Measurements from ENCODE around the gene ZNF324B. TPM values are rescaled to one million over a fixed set of nuclear protein-coding genes. Genes with fewer than 3 reads are reported as not detected.
"Not testable (repeated sequence)": the region's sequence is repeated elsewhere in the genome, so short reads cannot be mapped to it uniquely, and the experiment has no call there.

The ZNF324B gene
- total RNA-seq, 1 donor from 2014 or later, result 16.4 TPM

DNA sequence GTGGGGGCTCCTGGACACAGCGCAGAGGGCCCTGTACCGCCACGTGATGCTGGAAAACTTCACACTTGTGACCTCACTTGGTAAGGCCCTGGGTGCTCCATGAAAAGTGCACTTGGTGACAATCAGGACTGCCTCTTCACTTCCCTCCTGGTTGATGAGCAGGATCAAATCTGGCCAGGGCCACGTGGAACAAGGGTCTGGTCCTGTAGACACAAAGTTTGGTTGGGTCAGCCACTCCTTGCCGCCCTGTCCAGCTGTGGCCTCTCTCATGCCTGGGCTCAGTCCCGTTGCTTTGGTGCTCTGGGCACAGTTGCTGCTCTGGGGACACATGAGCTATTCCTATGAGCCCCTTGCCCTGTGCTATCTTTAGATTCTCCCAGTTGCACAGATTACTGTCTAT, 2.3 kb downstream of the ZNF324B start:
- no peak for DNase-seq (ENCODE audit: low spot score)

DNA sequence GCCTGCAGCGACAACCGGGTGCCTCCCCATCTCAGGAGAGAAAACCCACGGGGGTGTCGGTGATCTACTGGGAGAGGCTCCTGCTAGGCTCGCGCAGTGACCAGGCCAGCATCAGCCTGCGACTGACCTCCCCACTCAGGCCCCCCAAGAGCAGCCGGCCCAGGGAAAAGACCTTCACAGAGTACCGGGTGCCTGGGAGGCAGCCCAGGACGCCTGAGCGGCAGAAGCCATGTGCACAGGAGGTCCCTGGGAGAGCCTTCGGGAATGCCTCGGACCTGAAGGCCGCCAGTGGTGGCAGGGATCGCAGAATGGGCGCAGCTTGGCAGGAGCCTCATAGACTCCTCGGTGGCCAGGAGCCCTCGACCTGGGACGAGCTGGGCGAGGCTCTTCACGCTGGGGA, 3.9 kb downstream of the ZNF324B start:
- DNase-seq (ENCODE audit: low spot score), result no peak

- no peak for DNase-seq (ENCODE audit: low spot score)
Measured at GRCh38 chr19:58456111-58456510, 4.7 kb downstream of the ZNF324B start.

GRCh38 chr19:58460039-58460438, 8.6 kb downstream of the ZNF324B start:
- no peak for DNase-seq (ENCODE audit: low spot score)

- no peak for DNase-seq (ENCODE audit: low spot score)
Measured at GRCh38 chr19:58466089-58466759, 14.8 kb downstream of the ZNF324B start.

- peak; percentile 98 for DNase-seq (ENCODE audit: low spot score)
Measured at GRCh38 chr19:58466760-58467589, 15.6 kb downstream of the ZNF324B start, which contains the start of gene ZNF324. ZNF324 (plus strand) TSS chr19:58467080; CDS start chr19:58469186, 2,106 bp downstream.

DNA sequence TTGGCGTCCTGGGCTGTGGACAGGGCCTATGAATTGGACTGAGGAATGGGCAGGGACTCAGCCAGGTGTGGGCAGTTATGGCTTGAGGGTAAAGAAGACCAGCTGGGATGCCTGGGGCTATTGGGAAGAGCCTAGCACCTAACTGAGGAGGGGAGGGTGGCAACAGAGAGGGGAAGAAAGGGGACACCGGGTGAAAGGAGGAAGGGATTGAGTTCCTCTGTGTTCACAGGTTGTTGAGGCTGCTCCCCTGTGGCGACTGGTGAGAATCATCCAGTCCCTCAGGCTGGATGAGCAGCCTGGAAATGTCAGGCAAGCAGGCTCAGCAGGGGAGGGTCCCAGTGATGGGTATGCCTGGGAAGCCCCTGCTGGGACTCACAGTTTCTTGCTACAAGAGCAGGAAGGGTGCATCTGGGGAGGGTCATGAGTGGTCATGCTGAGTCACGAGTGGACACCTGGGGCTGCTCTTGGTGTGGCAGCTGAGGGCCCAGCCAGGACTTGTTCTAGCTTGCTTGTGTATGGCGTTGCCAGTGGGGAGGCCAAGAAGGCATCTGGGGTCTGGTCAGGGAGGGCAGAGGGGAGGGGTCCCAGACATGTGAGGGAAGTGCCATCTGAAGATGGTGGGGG, 16.9 kb downstream of the ZNF324B start:
- DNase-seq (ENCODE audit: low spot score), result no peak

DNA sequence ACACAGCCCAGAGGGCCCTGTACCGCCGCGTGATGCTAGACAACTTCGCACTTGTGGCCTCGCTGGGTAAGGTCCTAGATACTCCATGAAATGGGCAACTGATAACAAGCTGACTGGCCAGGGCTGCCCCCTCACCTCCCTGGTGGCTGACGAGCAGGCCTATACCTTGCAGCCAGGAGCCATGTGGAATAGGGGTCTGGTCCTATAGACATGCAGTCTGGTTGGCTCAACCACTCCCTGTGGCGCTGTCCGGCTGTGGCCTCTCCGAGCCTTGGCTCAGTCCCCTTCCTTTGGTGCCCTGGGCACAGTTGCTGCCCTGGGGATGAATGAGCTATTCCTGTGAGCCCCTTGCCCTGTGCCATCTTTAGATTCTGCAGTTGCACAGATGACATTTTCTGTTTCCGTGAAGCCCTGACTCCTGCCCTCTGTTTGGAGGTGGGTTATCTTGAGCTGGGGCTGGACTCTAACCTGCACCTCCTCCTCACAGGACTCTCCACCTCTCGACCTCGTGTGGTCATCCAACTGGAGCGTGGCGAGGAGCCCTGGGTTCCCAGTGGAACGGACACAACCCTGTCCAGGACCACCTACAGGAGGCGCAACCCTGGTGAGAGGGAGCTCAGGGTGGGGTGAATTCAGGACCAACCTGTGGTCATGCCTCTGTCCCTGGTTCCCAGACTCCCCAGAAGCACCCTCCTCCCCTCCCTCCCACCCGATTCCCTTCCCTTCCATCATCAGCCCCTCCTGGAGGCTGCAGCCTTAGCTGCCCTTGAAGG, 18.0 kb downstream of the ZNF324B start:
- no peak for DNase-seq (ENCODE audit: low spot score)

- not testable (repeated sequence) for DNase-seq (ENCODE audit: low spot score)
Measured at GRCh38 chr19:58470837-58471543, 19.6 kb downstream of the ZNF324B start.

DNA sequence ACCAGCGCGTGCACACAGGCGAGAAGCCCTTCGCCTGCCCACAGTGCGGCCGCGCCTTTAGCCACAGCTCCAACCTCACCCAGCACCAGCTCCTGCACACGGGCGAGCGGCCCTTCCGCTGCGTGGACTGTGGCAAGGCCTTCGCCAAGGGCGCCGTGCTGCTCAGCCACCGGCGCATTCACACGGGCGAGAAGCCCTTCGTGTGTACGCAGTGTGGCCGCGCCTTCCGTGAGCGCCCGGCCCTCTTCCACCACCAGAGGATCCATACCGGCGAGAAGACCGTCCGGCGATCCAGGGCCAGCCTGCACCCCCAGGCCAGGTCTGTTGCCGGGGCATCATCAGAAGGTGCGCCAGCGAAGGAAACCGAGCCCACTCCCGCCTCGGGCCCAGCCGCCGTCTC, 20.3 kb downstream of the ZNF324B start:
- no peak for DNase-seq (ENCODE audit: low spot score)

- DNase-seq (ENCODE audit: low spot score), result no peak
Measured at GRCh38 chr19:58473775-58474174, 22.4 kb downstream of the ZNF324B start.

DNA sequence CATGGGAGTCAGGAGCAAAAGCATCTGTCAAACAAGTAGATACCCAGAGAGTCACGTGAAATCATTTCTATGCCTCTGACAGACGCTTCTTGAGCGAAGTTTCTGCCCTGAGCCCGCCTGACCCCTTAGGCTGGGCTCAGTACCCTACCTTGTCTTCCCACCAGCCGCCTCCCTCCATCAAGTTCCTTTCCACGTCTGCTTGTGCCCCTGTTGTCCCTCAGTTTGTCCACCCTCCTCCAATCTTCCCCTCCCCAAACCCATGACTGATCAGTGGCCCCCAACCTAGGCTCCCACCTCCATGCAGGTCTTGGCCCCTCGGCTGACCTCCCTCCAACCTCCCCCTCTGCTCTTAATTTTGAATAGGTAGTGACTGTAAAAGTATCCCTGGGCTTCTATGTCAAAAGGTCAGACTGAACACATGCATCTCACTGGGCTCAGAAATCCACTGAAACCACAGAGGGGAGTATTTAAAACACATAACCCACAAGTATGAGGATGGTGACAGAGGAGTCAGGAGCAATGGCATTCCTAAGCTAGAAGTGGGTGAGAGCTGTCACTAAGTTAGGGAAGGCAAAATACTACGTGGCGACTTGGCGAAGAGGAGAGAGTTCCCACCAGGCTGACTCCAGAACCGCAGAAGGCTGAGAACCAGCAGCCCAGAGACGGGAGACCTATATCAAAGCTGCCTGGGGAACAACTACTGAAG, 23.0 kb downstream of the ZNF324B start:
- DNase-seq (ENCODE audit: low spot score), result no peak

DNA sequence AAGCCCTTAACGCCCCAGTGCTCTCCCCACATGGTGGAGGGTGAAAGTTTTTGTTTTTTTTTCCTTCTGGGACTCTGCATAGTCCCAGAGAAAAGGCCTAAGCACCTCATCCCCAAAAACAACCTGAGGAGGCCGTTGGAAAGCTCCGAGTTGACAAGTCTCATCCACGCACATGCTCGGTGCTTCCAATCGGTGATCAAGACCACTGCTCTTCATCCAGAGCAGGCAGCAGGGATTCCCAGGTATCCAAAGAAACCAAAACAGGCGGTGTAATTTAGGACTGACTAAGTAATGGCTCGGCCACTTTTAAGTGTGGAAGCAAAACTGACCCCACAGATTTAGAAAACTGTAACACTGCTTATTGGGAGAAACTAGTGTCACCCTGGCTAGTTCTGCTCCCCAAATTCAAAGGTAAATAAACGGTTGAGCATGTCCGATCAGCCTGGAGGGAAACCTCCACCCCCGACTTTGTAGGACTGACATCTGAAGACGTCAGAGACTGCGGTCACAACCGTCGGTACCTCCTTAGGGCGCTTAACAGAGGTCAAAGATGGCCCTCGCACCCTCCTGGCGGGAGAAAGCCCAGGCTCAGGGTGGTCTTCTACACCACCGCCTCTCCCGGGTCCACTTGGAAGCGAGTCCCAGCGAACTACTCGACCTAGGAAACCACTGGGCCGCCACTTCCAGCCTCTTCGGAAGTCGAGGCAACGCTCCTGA, 23.7 kb downstream of the ZNF324B start:
- DNase-seq (ENCODE audit: low spot score), result no peak

DNA sequence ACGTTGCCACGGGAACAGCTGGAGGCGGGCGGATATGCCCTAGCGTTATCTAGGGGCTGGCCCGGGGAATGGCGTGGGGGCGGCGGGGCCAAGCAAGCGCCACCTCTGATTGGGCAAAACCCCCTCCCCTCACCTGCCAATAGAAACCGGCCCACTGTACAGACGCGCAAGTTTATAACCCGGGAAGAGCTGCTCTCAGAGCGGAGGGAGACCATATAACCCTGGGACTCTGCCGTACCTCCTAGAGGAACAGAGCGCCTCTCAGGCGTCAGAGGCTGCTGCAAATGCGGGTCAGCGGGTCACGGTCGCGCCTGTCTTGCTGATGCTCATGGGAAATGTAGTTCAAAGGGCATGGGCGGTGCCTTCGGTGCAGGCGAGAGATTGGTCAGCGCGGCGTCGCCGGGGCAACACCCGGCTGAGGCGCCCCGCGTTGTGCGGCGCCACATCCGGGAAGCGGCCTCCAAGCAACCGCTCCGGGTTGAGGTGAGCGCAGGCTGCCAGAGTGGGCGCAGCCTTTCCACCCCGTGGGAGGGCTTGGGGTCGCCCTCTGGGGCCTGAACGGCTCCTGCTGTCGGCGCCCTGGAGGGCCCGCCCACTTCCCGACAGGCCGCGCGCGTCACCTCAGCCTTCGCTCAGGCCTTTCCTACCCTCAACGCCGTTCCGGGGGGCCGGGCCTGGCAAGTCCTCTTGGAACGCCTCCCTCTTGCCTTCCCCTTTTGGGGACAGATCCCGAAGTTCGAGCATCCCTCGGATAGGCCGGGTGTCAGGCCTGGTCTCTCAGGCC, 24.5 kb downstream of the ZNF324B start, which contains the start of gene ZNF446:
ZNF446 (plus strand) TSS at position 639 of the 784 bp plus-strand sequence. CDS start 867 bp downstream, outside the sequence.
- peak; percentile 99 for DNase-seq (ENCODE audit: low spot score)

GRCh38 chr19:58476498-58477015, 25.1 kb downstream of the ZNF324B start:
- DNase-seq (ENCODE audit: low spot score), result no peak

- no peak for DNase-seq (ENCODE audit: low spot score)
Measured at GRCh38 chr19:58477130-58477529, 25.7 kb downstream of the ZNF324B start.

DNA sequence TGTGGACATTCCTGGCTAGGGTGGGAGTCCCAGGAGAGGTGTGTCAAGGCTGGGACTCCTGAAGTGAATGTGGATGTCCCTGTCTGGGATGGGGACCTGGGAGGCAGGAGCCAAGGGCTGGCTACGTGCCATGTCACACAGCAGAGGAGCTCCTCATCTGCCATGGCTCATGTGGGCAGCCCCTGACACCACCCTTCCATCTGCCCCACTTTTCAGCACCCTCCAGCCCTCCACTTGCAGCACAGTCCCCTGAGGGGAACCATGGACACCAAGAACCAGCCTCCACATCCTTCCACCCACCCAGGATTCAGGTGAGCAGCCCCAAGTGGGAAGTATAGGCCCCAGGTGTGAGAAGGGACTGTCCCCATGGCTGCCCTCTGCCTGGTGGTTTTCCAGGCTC, 26.4 kb downstream of the ZNF324B start:
- no peak for DNase-seq (ENCODE audit: low spot score)

DNA sequence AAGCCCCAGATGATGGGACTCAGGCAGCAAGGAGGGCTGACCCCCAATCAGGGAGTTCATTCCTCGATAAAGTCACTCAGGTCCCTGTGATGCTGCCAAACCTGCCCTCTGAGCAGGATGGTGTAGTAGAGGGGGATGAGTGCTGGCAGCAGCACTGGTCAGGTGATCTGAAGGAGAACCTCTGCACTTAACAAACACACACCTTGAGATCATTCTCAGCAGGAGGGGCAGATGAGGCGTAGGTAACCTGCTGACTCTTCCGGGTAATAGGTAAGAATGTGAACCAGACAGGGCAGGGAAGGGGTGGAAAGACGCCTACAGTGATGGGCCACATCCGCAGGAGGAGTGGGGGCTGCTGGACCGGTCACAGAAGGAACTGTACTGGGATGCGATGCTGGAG, 27.9 kb downstream of the ZNF324B start:
- no peak for DNase-seq (ENCODE audit: low spot score)

All from umbilical cord (tissue), 2 donors.